SKM-1 (cell line): ENCODE measurements around the gene PITPNM2.

Experiments
- DNase-seq: peaks from one replicate; lab custom pipeline; 2025; ENCODE audit not compliant: unreplicated experiment; lab: John Stamatoyannopoulos, UW

PITPNM2 gene

GRCh38 chr12:123150744-123151456, at the start of gene PITPNM2:
PITPNM2 (minus strand) TSS chr12:123151090; CDS start chr12:123034590, 116,500 bp downstream.
- no peak for DNase-seq

DNA sequence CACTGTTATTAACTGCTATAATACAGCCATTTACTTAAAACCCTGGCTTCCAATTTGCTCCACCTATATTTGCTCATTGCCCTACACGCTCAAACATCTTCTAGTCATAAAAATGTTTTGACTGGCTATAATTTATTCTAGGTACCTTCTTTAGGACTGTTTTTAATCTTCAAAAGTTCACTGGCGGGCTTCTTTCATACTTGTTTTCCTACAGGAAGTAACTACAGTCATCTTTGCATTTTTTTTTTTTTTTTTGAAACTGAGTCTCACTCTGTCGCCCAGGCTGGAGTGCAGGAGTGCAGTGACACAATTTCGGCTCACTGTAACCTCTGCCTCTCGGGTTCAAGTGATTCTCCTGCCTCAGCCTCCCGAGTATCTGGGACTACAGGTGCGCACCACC, 49.5 kb upstream of the PITPNM2 start:
- DNase-seq = no peak

- no peak for DNase-seq
Measured at GRCh38 chr12:123199936-123200335, 49.0 kb upstream of the PITPNM2 start.

DNA sequence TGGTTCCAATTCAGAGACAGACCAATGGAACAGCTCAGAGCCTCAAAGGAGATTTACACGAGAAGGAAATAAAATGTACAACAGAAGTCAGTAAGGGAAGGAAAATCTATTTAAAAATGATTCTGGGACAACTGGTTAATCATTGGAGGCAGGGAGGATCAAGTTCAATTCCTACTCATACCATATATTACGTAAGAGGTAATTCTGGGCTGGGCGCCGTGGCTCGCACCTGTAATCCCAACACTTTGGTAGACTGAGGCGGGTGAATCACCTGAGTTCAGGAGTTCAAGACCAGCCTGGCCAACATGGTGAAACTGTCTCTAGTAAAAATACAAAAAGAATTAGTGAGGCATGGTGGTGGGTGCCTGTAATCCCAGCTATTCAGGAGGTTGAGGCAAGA, 36.7 kb upstream of the PITPNM2 start:
- DNase-seq = no peak

GRCh38 chr12:123180171-123180570, 29.3 kb upstream of the PITPNM2 start:
- DNase-seq = no peak

GRCh38 chr12:123171967-123172366, 21.1 kb upstream of the PITPNM2 start:
- no peak for DNase-seq

DNA sequence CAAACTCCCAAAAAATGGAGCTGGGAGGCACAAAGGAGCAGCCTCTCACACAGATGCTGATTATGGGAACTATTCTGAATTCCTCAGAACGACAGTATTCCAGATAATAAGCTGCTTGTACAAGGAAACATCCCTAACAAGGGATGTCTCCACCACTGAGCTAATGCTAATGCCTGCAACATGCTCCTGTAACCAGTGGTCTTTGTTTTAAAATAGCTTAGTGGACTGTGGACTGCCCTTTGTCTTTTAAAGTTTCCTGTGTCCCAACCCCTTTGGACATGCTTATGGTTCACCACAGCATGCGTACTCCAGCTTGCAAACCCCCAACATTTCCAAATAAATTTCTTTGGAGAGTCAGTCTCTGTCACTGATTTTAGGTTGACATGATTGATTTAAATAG, 16.4 kb upstream of the PITPNM2 start:
- DNase-seq = no peak

DNA sequence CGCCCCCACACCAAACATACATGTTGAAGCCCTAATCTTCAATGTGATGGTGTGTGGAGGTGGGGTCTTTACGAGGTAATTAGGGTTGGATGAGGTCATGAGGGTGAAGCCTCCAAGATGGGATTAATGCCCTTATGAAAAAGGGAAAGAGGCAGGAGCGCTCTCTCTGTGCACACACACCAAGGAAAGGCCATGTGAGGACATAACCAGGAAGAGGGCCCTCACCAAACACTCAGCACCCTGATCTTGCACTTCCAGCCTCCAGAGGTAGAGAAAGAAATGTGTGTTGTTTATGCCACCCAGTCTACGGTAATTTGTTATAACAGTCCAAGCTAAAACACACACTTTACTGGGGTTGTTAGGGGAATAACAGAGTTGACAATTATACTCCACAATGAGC, 14.6 kb upstream of the PITPNM2 start:
- DNase-seq = no peak

- DNase-seq = no peak
Measured at GRCh38 chr12:123164710-123165261, 13.9 kb upstream of the PITPNM2 start.

DNA sequence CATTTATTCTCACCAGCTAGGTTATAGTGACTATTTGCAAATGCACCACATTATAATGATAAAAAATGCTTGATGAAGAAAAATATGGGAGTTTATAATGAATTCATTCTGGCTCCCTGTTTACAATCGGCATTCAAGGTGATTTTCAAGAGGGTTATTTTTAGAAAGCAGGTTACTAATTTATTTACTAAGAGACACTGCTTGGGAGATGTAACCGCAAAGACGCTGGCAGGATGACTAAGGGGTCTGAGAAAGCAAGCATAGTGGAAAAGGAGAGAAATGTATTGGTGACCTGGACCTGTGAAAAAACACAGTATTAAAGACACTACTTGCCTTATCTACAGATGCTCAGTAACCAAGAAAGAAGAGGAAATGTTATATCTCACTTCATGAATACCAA, 13.3 kb upstream of the PITPNM2 start:
- DNase-seq = no peak

GRCh38 chr12:123163227-123163626, 12.3 kb upstream of the PITPNM2 start:
- no peak for DNase-seq

GRCh38 chr12:123160801-123161487, 10.1 kb upstream of the PITPNM2 start:
- DNase-seq = no peak

DNA sequence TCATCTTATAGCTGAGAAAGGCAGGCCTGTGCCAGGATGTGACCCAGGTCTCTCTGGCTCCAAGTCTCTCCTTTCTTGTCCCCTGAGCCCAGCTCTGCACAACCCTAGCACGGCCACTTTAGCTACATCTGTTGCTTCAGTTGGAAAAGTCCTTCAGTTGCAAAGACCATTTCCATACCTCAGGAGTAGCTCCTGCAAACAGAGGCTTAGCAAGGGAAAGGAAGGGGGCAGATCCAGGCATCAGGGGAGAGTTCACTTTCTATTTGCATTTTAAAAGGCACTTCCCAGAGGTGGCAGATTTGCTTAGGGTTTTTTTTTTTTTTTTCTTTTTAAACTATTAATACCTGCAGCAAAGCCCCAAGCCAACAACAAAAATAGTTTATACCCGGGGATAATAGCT, 3.0 kb upstream of the PITPNM2 start:
- no peak for DNase-seq

DNA sequence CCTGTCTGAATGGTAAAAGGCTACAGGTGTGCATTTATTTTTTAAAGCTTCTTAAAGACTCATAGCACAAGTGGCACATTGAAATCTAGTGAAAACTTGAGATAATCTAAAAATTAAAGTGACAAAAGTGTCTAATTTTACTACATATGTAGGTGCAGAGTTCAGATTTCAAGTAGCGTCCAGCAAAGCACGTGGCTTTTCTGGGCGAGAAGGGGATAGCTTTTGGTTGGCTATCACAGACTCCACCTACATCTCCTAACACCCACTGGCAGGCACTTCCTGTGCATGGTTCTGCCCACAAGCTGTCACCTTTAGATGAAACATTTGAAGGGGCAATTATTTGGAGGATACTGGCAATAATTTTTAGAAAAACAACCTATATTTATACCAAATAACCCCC, 1.9 kb upstream of the PITPNM2 start:
- no peak for DNase-seq

DNA sequence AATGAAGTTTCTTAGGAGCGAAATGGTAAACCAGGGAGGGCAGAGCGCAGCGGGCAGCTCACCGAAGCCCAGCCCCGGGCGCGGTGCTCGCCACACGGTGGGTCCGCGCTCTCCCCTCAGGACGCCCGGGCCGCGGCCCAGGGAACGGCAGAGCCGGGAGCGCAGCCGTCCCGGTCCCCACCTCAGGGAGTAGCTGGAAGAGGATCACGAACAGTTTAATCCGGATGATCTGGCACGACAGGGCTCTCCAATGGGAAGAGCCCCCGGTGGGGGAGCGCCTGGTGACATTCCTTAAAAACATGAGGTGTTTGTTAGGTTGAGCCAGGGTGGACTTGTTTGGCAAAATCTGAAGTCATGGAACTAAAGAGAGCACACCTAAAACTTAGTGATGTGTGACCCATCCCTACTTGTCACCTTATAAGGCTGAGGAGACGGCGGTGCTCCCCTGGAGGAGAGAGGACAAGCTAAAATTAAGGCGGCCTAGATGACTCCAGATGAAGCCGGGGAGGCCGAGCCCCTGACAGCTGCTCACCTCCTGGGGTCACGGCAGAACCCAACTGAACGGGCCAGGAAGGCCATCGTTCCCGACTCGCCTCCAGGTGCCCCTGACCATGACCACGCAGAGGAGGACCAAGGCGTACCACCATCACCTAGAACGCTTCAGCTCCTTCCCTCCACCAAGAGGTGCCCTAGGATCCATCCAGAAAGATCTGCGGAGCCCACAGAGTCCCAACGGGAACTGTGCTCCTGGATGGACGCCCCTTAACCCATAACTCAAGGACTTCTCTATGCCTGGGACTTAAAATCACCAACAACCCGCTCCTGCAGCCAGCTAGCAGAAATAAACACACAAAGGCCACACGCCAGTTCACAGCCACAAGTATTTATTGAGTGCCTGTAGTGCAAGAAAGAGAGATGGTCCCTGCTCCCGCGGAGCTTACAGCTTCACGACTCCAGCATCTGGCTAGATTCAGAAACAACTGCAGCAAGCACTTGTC, 866 bp upstream of the PITPNM2 start:
- no peak for DNase-seq

DNA sequence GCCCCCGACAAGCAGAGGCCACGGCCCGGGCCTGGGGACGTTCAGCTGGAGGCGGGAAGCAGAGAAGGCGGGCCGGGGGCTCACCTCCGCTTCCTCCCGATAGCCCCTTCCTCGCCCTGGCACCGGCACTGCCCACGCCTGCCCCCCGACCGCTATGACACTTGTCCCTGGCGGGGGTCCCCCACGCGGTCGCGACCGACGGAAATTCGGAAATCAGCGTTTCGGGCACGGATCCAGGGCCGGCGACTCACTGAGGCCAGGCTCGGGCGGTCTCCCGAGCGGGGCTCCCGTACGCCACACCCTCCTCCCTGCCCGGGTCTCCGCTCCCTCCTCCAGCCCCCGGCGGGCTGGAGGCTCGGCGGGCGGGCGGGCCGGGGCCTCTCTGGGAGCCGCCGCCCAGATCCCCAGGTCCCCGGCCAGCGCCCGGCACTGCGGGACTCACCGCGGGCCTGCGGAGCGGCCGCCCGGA, 581 bp downstream of the PITPNM2 start:
- DNase-seq = no peak

DNA sequence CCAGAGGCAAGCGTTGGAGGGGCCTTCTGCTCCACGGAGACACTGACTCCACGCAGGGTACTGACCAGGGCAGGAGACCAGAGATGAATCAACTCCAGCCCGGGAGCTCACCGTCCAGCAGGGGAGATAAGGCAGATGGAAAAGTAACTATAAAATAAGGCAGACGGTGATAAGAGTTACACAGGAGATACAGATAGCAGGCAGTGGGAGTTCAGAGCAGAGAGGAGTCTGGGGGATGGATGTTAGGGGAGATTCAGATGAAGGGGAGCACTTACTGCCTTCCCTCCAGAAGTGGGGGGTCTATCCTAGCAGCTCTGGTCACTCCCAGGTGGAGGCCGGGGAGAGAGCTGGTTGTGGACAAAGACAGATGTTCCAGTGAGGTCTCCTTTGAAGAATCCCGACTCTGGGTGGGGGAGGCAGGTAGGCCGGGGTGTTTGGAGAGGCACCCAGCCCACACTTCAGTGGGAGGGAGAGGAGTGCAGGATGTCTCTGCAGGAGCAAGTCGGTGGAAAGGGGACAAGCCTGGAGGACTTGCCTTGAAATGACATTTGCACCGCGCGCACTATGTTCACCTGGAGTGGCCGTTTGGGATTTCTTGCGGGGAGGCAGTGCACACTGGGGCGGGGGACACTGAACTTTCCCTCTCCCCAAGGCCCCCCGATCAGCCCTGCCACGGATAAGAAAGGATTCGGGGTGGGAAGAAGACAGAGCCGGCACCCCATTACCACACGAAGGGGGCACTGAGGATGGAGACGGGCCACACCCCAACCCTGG, 1.2 kb downstream of the PITPNM2 start:
- no peak for DNase-seq

DNA sequence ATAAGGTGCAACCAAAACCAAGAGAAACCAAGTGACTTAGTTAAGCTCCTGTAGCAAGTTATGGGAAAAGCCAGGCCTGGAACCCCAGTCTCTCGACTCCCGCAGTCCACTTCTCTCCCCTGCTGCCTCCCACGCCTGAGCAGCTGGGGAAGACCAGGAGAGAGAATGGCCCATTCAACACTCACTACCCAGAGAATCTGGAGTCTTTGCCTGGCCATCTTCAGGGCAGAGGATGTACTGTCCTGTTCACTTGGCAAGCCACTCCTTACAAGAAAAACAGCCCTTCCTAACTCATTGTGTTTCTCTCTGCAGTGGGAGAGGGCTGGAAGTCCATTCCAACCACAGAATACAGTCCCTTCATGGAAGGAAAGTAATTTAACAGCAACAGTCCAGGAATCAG, 1.8 kb downstream of the PITPNM2 start:
- no peak for DNase-seq

- DNase-seq = no peak
Measured at GRCh38 chr12:123148655-123149054, 2.2 kb downstream of the PITPNM2 start.

GRCh38 chr12:123148223-123148622, 2.7 kb downstream of the PITPNM2 start:
- DNase-seq = no peak
